Mucosa of descending colon (tissue), 3 donors: ENCODE data around the gene DNAH3. TPM values are rescaled to one million over a fixed set of nuclear protein-coding genes. Genes with fewer than 3 reads are reported as not detected.
A peak's percentile ranks its signal among the peaks of the same experiment; 100 is the strongest.
"Not testable (repeated sequence)": the region's sequence is repeated elsewhere in the genome, so short reads cannot be mapped to it uniquely, and the experiment has no call there.

Experiments
- ATAC-seq: fragments of 200-7000 bp; cut with Tn5 transposase; one replicate; pipeline ENCODE4 v1.9.1; 2020; ENCODE audit warnings: mild to moderate bottlenecking, moderate library complexity
- DNase-seq, 3 donors: peaks; one replicate each; pipeline ENCODE4 v3.0.0-alpha.2; 2020
- H3K36me3 ChIP-seq: fragments of 200-600 bp; one replicate; pipeline ENCODE4 v1.8.0; 2021; ENCODE audit warnings: low read depth, mild to moderate bottlenecking
- H3K4me1 ChIP-seq: fragments of 200-600 bp; one replicate; pipeline ENCODE4 v1.8.0; 2021; ENCODE audit warnings: low read depth, mild to moderate bottlenecking
- H3K4me3 ChIP-seq: fragments of 200-600 bp; one replicate; pipeline ENCODE4 v1.8.0; 2021; ENCODE audit warnings: mild to moderate bottlenecking
- H3K9me3 ChIP-seq: fragments of 200-600 bp; one replicate; pipeline ENCODE4 v1.8.0; 2021; ENCODE audit warnings: mild to moderate bottlenecking
- CTCF ChIP-seq: fragments of 200-600 bp; IDR thresholded peaks from one replicate; pipeline ENCODE4 v1.8.0; 2022; ENCODE audit warnings: antibody characterized with exemption, mild to moderate bottlenecking
- intact Hi-C, 2 donors: fragments of 100-400 bp; cut with DNase I in 1 of 2; cut with micrococcal nuclease in 1 of 2; formaldehyde crosslinking; loops; one replicate each; pipeline versions ENCODE4 v1.11.0 to v1.11.1; 2022; cut with DNase I, micrococcal nuclease
- total RNA-seq, 3 donors: library from RNA; stranded (reverse); fragmentation: NEBNext Ultra II Directional in 2 of 3; extraction: Animal tissue kit (Norgen Biotek cat#: 25700) in 2 of 3; gene quantifications; one replicate each; pipeline versions ENCODE4 v1.2.1 to v1.2.4, GENCODE V29; 2021 to 2023
- donor health status: DM: no; HTN: no; CAD: no; lungs with moderate emphysema.
- donor health status: DM: no; HTN: no; CAD: no.
- donor health status: DM: no; HTN: yes; CAD: no.

DNAH3 gene
- total RNA-seq, 3 donors from 2014 or later: 2.2 to 6.4 (median 2.9) TPM

- DNase-seq (no peak), ATAC-seq (no peak)
- Histone ChIP-seq H3K36me3 (no peaks in the 10 kb centered on the region), H3K4me3 (no peak overlapping the region), H3K4me1 (peaks cover 3% of the 10 kb centered on the region), H3K9me3 (no peaks in the 10 kb centered on the region)
- intact Hi-C loops: no loop called here
- TF ChIP-seq CTCF: no peak
Measured at GRCh38 chr16:20938426-20938825, 212.2 kb downstream of the DNAH3 start.

- ATAC-seq (peak; percentile 94), DNase-seq (peak in 2 of 3 donors; percentile 61 to 78)
Measured at GRCh38 chr16:20937736-20938135, 212.9 kb downstream of the DNAH3 start.

GRCh38 chr16:20933589-20933988 is 217.1 kb downstream of the DNAH3 start:
- H3K36me3 ChIP-seq: no peaks in the 10 kb centered on the region
- no peak for TF ChIP-seq CTCF
- H3K4me1 ChIP-seq: peaks cover 3% of the 10 kb centered on the region
- H3K9me3 ChIP-seq: no peaks in the 10 kb centered on the region
- intact Hi-C loops: no loop called here
- DNase-seq (no peak), ATAC-seq (no peak)
- H3K4me3 ChIP-seq: no peak overlapping the region

More at GRCh38 chr16:20937736-20938135, 212.9 kb downstream of the DNAH3 start:
- Histone ChIP-seq H3K4me3 (no peak overlapping the region), H3K36me3 (no peaks in the 10 kb centered on the region), H3K9me3 (no peaks in the 10 kb centered on the region), H3K4me1 (peaks cover 3% of the 10 kb centered on the region)
- intact Hi-C loops: no loop called here
- no peak for TF ChIP-seq CTCF

GRCh38 chr16:20931066-20931600 is 219.5 kb downstream of the DNAH3 start:
- ATAC-seq (no peak), DNase-seq (no peak)
- Histone ChIP-seq H3K4me1 (no peaks in the 10 kb centered on the region), H3K4me3 (no peak overlapping the region), H3K36me3 (no peaks in the 10 kb centered on the region), H3K9me3 (no peaks in the 10 kb centered on the region)
- intact Hi-C loops: no loop called here
- TF ChIP-seq CTCF: no peak

GRCh38 chr16:20930365-20930690 is 220.3 kb downstream of the DNAH3 start:
- ATAC-seq (no peak), DNase-seq (no peak)
- no peaks in the 10 kb centered on the region for H3K36me3 ChIP-seq
- H3K9me3 ChIP-seq: no peaks in the 10 kb centered on the region
- no peak for TF ChIP-seq CTCF
- H3K4me3 ChIP-seq: no peak overlapping the region
- intact Hi-C loops: no loop called here
- H3K4me1 ChIP-seq: no peaks in the 10 kb centered on the region

GRCh38 chr16:20929676-20930364 is 220.8 kb downstream of the DNAH3 start:
- DNase-seq, H3K4me3 ChIP-seq, H3K9me3 ChIP-seq, ATAC-seq, H3K4me1 ChIP-seq, intact Hi-C loops, H3K36me3 ChIP-seq: not testable (repeated sequence)
